22Rv1 (cell line): Measurements from ENCODE around the gene ZNF784.

ENCODE experiments used
- CTCF ChIP-seq: fragments of 450-650 bp; IDR thresholded peaks from 2 replicates; pipeline ENCODE4 v1.5.1; 2017; ENCODE audit warnings: mild to moderate bottlenecking
- ZFX ChIP-seq: fragments of 450-650 bp; IDR thresholded peaks from 2 replicates; pipeline ENCODE4 v1.6.1; 2017; ENCODE audit warnings: antibody characterized with exemption, borderline replicate concordance

- TF ChIP-seq CTCF (no peak), ZFX (no peak)
These were observed 15.0 kb downstream of the ZNF784 start for GRCh38 chr19:55609326-55609725.
